HG02588 (cell line): ENCODE data around the gene HOXD3.

Source experiments
- ATAC-seq: cut with Tn5 transposase; IDR thresholded peaks from one replicate; pipeline ENCODE4 v1.9.1; 2021; ENCODE audit warnings: mild to moderate bottlenecking, moderate library complexity; ENCODE audit not compliant: unreplicated experiment

HOXD3 gene

DNA sequence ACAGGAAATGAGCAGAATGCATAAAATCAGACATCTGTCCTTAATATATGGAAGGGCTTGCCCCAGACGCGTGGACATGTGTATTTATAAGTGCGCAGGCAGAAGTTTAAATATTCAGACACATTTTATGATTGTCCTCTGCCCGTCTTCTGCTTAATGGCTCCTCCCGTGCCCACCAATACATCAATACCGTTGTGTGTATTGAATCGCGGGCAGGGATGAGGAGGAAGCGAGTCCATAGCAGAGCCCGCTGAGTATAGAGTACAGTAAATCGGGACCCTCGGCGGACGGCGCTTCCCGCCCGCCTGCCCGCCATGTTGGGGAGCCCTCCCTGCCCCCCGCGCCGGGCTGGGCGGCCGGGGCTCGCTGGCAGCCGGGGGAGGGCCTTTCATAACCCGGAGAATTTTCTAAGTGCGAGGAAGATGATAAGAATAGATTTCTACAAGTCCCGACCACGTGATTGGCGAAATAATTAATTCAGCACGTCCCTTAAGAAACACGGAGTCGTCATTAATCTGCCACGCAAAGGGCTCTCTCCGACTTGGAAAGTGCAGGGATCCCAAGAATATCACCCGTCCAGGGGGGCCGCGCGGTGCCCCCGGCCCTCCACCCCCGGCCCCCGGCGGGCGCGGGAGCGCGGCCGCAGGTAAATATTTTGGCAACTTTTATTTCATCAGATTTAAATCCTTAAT is at the start of gene HOXD3:
Gene HOXD3 (plus strand): TSS at position 501 of the 692 bp plus-strand sequence. CDS start 11,808 bp downstream, outside the sequence.
- ATAC-seq = no peak

DNA sequence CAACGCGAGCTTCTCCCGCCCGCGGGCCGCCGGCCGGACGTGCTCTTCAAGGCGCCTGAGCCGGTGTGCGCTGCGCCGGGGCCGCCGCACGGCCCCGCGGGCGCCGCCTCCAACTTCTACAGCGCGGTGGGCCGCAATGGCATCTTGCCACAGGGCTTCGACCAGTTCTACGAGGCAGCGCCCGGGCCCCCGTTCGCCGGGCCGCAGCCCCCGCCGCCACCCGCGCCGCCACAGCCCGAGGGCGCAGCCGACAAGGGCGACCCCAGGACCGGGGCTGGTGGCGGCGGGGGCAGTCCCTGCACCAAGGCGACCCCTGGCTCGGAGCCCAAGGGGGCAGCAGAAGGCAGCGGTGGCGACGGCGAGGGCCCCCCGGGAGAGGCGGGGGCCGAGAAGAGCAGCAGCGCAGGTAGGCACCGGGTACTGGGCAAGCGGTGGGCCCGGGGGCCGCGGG is 49.4 kb upstream of the HOXD3 start:
- ATAC-seq = no peak

DNA sequence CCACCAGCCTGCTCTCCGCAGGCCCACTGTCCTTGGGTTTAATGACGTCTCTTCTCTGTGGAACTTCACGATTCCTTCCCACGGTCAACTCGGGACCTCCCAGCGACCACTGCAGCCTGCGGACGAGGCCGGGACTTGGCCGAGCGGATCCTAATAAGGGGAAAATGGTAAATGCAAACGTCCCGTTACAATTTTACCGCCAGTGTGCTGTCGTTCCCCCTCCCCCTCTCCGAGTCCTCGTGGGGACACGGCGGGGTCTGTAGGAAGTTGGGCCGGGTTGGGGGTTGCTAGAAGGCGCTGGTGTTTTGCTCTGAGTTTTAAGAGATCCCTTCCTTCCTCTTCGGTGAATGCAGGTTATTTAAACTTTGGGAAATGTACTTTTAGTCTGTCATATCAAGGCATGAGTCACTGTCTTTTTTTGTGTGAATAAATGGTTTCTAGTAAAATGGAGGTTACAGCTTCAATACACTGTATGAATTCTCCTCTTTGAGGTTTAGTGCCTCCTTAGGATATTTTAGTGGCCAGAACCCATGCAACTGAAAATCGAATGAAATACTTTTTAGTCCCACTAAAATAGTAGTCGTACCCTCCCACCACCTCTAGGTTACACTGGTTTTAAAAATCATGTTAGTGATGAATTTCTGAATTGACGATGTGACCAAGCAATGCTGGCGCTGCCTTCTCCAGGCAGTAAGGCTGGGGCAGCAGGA is 47.8 kb upstream of the HOXD3 start:
- no peak for ATAC-seq

DNA sequence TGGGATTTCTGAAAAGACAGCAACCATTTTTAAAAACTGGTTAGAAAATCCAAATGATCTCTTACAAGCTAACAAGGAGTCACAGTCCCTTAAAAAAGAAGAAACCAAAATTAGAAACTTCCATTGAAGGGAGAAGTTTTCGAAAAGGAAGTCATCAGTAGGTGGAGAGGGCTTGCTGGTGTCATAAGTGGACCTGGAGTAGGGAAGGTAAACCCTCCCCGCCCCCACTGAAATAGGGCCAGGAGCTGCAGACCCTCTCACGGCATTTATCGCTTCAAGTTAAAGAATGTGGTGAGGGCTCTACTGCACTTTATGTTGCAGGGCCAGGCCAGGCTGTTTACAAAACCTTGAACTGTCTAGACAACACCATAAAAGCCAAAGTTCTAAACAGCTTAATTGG is 47.2 kb upstream of the HOXD3 start:
- no peak for ATAC-seq

DNA sequence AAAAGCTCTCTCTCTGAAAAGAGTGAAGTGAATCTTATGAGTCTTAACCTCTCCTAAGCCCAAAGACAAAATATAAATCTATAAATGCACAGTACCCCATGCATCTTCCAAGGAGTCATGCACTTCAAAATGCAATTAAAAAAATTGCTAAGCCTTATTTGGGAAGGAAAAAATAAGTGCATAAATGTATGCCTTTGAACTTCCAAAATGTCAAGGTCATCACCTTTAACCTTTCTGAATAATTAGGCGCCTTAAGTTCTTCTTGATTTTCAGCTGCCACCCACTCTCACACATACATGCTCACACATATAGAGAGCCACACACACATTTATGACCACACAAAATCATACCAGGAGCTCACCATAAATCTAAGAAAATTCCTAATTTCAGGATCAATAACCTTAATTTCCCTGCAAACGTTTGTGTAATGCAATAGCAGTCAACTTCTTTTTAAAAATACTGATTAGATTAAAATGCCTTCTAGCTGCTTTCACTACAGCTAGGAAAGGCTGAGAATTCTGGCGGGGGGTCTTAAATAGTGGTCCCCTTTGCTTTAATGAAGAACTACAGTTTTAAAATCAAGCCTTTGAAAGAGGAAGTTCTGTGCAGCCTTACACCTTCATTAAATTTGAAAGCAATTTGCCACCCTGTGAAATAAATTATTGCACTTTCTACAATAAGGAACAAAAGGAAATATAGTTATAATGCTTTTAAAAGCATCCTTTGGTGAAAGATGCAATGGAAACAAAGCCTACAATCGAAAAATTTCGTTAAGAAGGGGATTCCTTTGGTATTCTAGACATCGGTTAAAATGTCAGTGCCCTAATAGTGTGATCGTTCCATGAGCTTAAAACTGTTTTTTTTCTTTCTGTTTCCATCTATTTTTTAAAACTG is 46.4 kb upstream of the HOXD3 start:
- ATAC-seq = no peak

DNA sequence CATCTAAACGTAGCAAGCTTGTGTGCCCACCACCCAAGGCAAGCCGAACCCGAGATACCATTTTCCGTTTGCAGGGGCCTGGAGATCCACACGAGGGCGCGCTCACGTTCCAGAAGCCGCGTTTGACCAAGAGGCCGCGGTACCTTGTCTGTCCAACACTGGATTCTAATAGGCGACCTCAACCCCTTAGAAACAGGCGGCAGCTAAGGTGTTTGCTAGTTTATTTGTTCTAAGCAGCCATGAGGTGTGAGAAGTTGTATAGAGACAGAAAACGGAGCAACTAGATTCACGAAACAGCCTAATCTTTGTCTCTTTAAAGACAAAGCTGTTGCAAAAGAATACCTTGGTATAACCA is 45.8 kb upstream of the HOXD3 start:
- ATAC-seq = no peak

DNA sequence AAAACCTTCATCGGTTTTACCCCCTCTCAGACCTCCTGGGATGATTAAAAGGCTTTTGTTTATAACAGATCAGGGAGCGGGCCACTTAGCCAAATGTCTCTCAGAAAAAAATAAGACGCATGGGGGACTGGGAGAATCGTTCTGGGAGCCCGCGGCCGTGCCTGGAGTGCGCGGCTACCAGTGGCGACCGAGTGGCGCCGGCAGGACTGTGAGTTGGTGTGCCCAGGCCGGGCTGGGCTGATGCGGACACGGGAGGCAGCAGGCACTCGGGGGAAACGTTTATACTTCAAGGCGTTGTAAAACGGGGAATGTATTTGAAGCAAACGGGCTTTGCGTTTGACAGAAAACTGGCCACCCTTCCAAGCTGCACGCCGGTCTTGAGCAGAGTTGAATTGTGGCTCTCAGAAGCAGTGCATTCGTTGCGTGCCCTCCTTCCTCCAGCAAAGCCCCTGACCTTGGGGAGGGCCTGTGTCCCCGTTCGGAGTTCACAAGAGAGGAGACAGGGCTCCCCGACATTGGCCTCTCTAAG is 45.2 kb upstream of the HOXD3 start:
- no peak for ATAC-seq

DNA sequence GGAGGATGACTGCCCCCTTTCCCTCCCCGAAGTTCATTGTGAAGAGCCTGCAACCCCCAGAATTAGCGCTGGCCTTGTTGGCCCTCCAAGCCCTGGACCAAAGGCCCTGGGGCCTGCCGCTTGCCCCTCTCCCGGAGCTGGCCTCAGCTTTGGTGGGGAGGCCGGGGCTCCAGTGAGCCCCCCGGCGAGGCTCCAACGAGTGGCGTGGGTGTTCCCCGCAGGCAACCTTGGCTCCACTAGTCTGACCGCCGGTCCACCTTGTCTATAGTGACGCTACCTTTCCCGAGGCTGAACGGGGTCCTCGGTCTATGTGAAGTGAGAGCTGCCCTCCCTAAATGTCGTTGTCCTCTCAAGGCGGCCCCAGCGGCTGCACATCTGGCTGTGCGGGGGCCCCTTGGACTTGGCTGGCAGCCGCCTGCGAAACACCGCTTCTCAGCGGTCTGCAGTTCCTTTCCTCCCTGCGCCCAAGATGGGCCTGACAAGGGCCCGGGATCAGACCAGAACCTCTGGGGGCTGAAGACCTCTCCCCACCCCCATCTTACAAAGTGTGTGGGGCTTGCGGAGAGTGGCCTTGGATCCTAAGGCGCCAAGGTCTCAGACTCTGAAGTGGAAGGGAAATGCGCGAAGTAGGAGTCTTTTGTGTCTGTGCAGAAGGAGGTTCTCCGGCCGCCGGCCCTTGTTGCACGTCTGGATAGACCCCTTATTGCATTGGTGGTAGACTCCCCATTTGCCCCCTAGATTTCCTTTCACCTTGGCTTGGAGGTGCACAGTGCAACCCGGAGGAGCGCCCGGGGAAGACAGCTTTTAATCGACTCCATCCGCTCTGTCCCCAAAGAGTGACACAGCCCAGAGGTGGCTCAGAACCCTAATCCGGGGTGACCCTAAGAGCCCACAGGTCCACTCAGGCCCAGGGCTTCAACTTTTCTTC is 44.5 kb upstream of the HOXD3 start:
- ATAC-seq = no peak

DNA sequence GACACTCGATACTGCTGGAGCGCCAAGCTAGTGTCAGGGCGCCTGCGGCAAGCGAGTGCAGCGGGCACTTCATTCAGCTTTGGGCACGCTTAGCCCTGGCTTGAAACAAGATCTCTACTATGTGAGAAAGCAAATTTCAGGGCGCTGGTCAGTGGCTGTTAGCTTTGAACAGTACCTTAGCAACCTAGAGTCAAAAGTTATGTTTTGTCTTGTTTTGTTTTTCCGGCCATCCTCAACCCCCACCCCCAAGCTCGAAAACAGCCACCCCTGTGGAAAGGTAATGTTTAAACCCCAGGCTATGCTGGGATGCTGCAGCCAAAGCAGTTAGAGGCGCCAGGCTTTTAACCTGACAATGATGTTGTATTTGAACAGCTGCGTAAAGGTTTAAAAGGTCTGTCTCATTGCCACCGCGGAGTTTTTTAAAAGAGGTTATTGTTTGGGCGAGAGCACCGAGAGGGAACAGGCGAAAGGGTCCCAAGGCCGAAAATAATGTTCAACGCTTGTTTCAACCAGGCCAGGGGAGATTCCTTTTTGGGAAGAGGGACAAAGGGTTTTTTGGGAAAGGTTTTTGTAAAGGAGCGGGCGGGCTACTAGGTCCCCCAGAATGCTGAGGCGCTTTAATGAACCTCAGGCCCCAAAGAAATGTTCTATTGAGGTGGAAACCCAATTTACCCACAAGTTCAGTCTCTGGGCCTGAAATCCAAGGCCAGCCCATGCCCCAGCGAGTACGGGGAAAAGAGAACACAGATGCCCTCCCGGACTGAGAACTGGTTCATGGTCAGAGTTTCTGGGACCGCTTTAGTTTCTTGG is 42.8 kb upstream of the HOXD3 start:
- ATAC-seq = no peak

DNA sequence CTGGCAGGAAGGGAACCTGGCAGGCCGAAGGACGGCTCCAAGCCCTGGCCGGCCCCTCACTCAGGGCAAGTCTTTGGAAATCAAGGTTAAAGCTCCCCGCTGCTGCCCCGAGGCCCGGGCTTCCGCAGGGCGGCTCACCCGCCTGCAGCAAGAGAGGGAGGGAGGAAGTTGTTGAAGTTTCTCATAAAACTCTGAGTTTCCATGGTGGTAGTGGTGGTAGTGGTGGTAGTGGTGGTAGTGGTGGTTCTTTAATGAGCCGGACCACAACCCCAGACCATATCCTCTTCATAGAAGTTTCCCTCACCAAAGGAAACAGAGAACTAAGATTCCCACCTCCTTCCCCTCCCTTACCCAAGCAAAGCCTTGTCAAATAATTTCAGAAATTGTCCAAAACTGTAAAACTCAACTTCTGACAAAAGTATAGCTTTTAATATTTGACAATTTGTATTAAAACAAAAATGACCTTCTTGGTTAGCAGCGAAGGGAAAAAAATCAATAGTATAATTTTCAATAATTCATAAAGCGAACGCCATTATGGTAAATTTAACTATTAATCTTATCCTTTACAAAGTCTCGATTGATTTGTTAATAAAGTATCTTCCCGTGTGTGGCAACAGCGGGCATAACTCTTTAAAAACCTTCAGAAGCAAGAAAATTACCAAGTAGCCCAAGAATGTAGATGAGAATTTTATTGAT is 42.0 kb upstream of the HOXD3 start:
- ATAC-seq = no peak

DNA sequence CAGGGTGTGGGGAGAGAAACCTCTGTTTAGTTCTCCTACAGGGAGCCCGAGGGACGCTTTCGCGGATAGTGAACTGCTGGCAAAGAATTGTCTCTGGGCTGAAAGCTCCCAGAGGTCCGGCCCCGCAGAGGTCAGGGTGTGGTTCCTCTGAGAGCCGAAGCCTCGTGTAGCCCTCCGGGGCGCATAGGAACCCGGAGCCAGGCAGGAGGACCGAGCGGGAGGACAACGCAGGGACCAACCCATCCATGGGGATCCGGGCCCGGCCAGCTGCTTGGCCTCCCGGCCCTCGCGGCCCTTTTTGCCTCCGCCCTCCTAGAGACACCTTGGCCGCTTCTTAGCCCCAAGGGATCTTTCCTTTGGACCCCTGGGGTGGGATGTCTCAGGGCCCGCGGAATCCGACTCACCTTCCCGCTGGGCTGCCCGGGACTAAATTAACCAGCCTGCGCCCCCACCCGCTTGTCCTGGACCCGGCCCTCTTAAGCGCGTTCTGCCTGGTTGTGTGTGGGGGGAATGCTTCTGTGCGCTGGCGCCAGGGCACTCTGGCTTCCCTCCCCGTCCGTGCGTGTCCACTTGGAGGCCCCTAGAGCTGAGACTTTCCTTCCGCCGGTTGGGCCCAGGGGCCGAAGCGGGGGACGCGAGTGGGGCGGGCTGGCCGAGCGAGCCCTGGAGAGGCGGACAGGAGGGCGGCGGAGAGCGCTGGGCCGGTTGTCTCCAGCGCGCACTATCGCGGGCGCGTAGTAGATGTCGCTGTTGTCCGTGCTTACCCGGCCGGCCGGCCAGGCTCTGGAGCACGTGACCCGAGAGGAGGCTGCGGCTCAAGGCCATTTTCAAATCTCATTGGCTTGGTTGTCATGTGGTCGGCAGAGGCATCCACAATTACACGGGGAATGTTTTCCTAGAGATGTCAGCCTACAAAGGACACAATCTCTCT is 41.0 kb upstream of the HOXD3 start, which contains the start of gene HOXD10:
Gene HOXD10 (plus strand): TSS at position 896 of the 931 bp plus-strand sequence. CDS start 56 bp downstream, outside the sequence.
- ATAC-seq = no peak

DNA sequence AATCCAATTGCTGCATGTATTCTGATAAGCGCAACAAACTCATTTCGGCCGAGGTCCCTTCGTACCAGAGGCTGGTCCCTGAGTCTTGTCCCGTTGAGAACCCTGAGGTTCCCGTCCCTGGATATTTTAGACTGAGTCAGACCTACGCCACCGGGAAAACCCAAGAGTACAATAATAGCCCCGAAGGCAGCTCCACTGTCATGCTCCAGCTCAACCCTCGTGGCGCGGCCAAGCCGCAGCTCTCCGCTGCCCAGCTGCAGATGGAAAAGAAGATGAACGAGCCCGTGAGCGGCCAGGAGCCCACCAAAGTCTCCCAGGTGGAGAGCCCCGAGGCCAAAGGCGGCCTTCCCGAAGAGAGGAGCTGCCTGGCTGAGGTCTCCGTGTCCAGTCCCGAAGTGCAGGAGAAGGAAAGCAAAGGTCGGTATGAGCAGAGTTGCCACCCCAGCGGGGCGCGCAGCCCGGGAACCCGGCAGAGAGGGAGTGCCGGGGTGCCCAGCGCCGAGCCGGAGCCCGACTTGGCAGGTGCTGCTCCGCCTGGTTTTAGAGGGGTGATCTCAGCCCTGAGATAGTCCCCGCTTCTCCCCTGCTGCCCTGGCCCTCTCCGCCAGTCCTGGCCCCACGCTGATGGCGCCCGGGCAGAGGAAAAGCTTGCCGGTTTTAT is 39.8 kb upstream of the HOXD3 start:
- no peak for ATAC-seq

DNA sequence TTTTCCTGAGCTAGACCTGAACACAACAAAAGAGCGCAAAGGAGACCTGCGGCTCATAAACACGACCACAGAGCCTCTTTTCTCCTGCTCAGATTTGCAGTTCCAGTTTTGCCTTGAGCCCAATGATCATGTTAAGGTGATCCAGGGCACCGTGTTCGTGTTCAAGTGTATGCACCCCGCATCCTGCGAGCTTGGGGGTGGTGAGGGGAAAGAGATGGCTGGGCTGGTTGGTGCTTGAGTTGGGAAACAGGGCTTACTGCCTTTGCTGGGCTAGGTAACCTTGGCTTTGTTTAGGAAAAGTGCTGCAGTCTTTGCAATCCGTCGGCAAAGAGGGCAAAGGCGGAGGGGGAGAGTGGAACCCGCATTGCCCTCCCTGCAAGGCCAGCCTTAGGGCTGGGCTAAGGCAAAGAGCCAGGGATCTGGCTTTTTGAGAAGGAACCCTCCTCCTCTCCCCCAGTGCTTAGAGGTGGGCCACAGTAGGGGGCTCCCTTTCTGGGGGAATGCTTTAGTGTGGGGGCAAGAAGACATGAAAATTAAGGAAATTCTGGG is 39.2 kb upstream of the HOXD3 start:
- no peak for ATAC-seq

DNA sequence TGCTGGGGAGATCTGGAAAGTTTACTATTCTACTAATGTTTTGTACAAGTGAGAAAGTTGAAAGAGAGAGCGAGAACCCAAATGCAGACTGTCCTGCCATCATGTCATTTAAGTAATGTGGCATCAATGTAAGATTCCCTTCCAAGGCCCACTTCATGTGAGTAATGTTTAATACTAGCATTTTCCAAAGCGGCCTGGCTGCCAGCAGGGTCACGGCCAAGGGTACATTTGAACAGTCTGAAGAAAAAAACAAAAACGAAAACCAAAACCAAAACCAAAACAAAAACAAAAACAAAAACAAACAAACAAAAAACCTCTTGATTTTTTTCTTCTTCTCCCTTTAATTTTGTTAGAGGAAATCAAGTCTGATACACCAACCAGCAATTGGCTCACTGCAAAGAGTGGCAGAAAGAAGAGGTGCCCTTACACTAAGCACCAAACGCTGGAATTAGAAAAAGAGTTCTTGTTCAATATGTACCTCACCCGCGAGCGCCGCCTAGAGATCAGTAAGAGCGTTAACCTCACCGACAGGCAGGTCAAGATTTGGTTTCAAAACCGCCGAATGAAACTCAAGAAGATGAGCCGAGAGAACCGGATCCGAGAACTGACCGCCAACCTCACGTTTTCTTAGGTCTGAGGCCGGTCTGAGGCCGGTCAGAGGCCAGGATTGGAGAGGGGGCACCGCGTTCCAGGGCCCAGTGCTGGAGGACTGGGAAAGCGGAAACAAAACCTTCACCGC is 38.3 kb upstream of the HOXD3 start:
- peak; percentile 54 for ATAC-seq

DNA sequence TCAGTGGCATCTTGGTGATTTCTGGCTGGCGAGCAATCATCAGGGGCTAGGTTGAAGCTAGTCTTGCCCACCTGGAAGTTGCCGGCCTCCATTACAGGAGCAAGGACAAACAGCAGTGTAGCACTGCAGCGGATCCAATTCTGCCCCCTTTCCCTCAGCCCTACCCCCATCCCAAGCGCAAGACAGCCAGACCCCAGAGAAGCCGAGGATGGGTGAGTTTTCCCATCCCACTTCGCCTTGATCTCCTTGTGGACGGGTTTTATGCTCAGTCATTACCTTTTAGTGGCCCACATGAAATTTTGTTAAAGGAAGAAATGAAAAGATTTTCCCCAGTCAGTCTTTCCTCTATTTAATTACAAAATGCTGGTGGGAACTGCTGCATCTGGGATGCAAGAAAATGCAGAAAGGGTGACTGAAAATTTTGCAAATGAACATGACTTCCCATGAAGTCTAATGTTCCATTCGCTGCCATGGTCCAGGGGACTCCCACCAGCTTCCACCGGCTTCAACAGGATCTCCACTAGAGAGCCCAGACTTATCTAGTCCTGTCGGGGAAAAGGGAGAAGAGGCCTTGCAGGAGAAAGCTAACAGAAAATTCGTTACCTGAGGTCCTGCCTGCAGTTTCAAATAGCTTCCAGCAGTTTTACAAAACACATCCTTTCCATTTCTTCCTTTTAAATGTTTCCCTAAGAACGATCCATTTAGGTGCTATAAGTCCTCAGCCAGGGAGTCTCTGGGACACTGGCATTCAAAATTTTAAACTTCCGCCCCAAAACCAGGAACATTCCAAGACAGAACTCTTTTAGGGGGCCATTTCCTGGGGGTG is 36.5 kb upstream of the HOXD3 start:
- no peak for ATAC-seq
